ENCODE results near the gene ING3.

Gene ING3

GRCh38 chr7:121015560-121015959 is 65.0 kb downstream of the ING3 start:
- Histone ChIP-seq H2BK12ac (ENCODE audit: low read length) (no peak overlapping the region), H3K36me3 (replicated peaks in 1 of 2; ENCODE audit: control insufficient read depth in 2 of 2, insufficient read depth in 2 of 2, low read length in 2 of 2) (no peaks in the 10 kb centered on the region), H4K8ac (ENCODE audit: low read depth, low read length) (no peak overlapping the region), H3K14ac (ENCODE audit: low read length) (no peak overlapping the region), H2AK5ac (ENCODE audit: low read depth, low read length) (no peak overlapping the region), H3K4me3 (ENCODE audit: low read length in 2 of 2) (no peak overlapping the region), H3K79me1 (ENCODE audit: low read depth, low read length) (no peaks in the 10 kb centered on the region), H3K4ac (ENCODE audit: low read length) (no peak overlapping the region), H3K27me3 (ENCODE audit: control insufficient read depth in 3 of 3, insufficient read depth in 3 of 3, low read depth in 1 of 3, low read length in 3 of 3) (no peaks in the 10 kb centered on the region), H3K9ac (ENCODE audit: low read depth, low read length, poor library complexity) (no peak overlapping the region), H3K9me3 (replicated peaks in 1 of 2; ENCODE audit: control insufficient read depth in 2 of 2, insufficient read depth in 1 of 2, low read depth in 1 of 2, low read length in 2 of 2) (no peaks in the 10 kb centered on the region), H3K18ac (ENCODE audit: low read length) (no peak overlapping the region), H2BK15ac (ENCODE audit: low read length) (no peak overlapping the region), H3K23ac (ENCODE audit: low read depth, low read length, poor library complexity) (no peak overlapping the region), H2AFZ (ENCODE audit: low read length) (no peak overlapping the region), H3K4me2 (ENCODE audit: insufficient read depth, low read length, poor library complexity, severe bottlenecking) (no peak overlapping the region), H4K91ac (ENCODE audit: low read depth, low read length, poor library complexity) (no peak overlapping the region), H3K27ac (replicated peaks; ENCODE audit: low read length) (no peak overlapping the region), H2BK5ac (ENCODE audit: low read length) (no peak overlapping the region), H3K4me1 (ENCODE audit: control insufficient read depth in 2 of 2, insufficient read depth in 1 of 2, low read depth in 1 of 2, low read length in 2 of 2) (no peaks in the 10 kb centered on the region), H2BK120ac (ENCODE audit: low read depth, low read length) (no peak overlapping the region)
- no CpG with 5 or more reads among the region's 4 CpGs for WGBS, 2 donors (ENCODE audit: extremely low coverage in 2 of 2, insufficient read length in 2 of 2, insufficient replicate concordance in 1 of 2)
- DNase-seq (ENCODE audit: low spot score), result no peak

DNA sequence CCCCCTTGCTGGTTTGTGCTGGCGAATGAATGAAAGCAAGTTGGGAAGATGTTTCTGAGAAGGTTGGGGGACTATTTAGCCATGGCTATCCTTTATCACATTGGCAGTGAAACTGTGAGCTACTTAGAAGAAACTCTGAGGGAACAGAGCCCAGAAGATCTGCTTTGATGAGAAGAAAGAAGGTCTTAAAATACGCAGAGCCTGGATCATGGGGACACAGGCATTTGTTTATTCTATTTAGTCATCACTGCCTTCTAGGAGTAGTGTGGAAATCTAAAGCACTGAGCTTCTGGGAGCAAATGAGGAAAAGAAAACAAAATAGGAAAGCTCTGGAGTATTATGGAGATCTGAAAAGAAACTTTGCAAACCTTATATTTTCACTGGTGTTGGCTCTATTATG is 66.4 kb downstream of the ING3 start:
- no peaks in the 10 kb centered on the region for H3K36me3 ChIP-seq (replicated peaks in 1 of 2; ENCODE audit: control insufficient read depth in 2 of 2, insufficient read depth in 2 of 2, low read length in 2 of 2)
- no peak overlapping the region for H4K8ac ChIP-seq (ENCODE audit: low read depth, low read length)
- H3K4me1 ChIP-seq (ENCODE audit: control insufficient read depth in 2 of 2, insufficient read depth in 1 of 2, low read depth in 1 of 2, low read length in 2 of 2), result no peaks in the 10 kb centered on the region
- H3K4ac ChIP-seq (ENCODE audit: low read length), result no peak overlapping the region
- H2AK5ac ChIP-seq (ENCODE audit: low read depth, low read length), result no peak overlapping the region
- no CpG with 5 or more reads among the region's 2 CpGs for WGBS, 2 donors (ENCODE audit: extremely low coverage in 2 of 2, insufficient read length in 2 of 2, insufficient replicate concordance in 1 of 2)
- H2BK120ac ChIP-seq (ENCODE audit: low read depth, low read length), result no peak overlapping the region
- no peak overlapping the region for H2BK12ac ChIP-seq (ENCODE audit: low read length)
- no peak overlapping the region for H3K18ac ChIP-seq (ENCODE audit: low read length)
- H3K4me3 ChIP-seq (ENCODE audit: low read length in 2 of 2), result no peak overlapping the region
- H4K91ac ChIP-seq (ENCODE audit: low read depth, low read length, poor library complexity), result no peak overlapping the region
- H3K27me3 ChIP-seq (ENCODE audit: control insufficient read depth in 3 of 3, insufficient read depth in 3 of 3, low read depth in 1 of 3, low read length in 3 of 3), result no peaks in the 10 kb centered on the region
- no peak overlapping the region for H2BK15ac ChIP-seq (ENCODE audit: low read length)
- no peaks in the 10 kb centered on the region for H3K9me3 ChIP-seq (replicated peaks in 1 of 2; ENCODE audit: control insufficient read depth in 2 of 2, insufficient read depth in 1 of 2, low read depth in 1 of 2, low read length in 2 of 2)
- no peaks in the 10 kb centered on the region for H3K79me1 ChIP-seq (ENCODE audit: low read depth, low read length)
- H2AFZ ChIP-seq (ENCODE audit: low read length), result no peak overlapping the region
- H3K27ac ChIP-seq (replicated peaks; ENCODE audit: low read length), result no peak overlapping the region
- no peak overlapping the region for H3K9ac ChIP-seq (ENCODE audit: low read depth, low read length, poor library complexity)
- no peak overlapping the region for H3K23ac ChIP-seq (ENCODE audit: low read depth, low read length, poor library complexity)
- no peak for DNase-seq (ENCODE audit: low spot score)
- H3K14ac ChIP-seq (ENCODE audit: low read length), result no peak overlapping the region
- H2BK5ac ChIP-seq (ENCODE audit: low read length), result no peak overlapping the region
- no peak overlapping the region for H3K4me2 ChIP-seq (ENCODE audit: insufficient read depth, low read length, poor library complexity, severe bottlenecking)

DNA sequence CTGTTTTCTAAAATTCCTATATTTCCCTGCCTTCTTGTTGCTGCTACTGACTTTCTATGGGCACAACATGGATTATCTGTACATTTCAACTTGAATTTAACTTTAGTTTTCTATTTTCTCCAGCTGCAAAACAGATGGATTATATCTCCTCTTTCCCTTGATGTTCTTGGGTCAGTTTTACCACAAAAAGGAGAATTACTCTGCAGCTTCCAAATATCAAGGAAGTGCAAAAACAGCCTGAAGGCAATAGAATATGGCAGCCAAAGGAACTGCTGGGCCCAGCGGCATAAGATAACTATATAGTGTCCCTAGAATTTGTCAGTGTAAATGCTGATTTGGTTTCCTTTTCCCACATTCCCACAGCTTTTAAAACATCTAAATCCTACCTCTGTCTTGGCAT is 67.0 kb downstream of the ING3 start:
- no peak overlapping the region for H3K14ac ChIP-seq (ENCODE audit: low read length)
- H2BK5ac ChIP-seq (ENCODE audit: low read length), result no peak overlapping the region
- no peak overlapping the region for H2AFZ ChIP-seq (ENCODE audit: low read length)
- H3K4ac ChIP-seq (ENCODE audit: low read length), result no peak overlapping the region
- WGBS, 2 donors (ENCODE audit: extremely low coverage in 2 of 2, insufficient read length in 2 of 2, insufficient replicate concordance in 1 of 2), result no CpG with 5 or more reads among the region's 1 CpG
- H3K9ac ChIP-seq (ENCODE audit: low read depth, low read length, poor library complexity), result no peak overlapping the region
- no peak overlapping the region for H3K18ac ChIP-seq (ENCODE audit: low read length)
- H3K4me3 ChIP-seq (ENCODE audit: low read length in 2 of 2), result no peak overlapping the region
- H3K27ac ChIP-seq (replicated peaks; ENCODE audit: low read length), result no peak overlapping the region
- H3K27me3 ChIP-seq (ENCODE audit: control insufficient read depth in 3 of 3, insufficient read depth in 3 of 3, low read depth in 1 of 3, low read length in 3 of 3), result no peaks in the 10 kb centered on the region
- H2BK120ac ChIP-seq (ENCODE audit: low read depth, low read length), result no peak overlapping the region
- DNase-seq (ENCODE audit: low spot score), result no peak
- no peaks in the 10 kb centered on the region for H3K4me1 ChIP-seq (ENCODE audit: control insufficient read depth in 2 of 2, insufficient read depth in 1 of 2, low read depth in 1 of 2, low read length in 2 of 2)
- no peak overlapping the region for H4K91ac ChIP-seq (ENCODE audit: low read depth, low read length, poor library complexity)
- H3K4me2 ChIP-seq (ENCODE audit: insufficient read depth, low read length, poor library complexity, severe bottlenecking), result no peak overlapping the region
- H3K9me3 ChIP-seq (replicated peaks in 1 of 2; ENCODE audit: control insufficient read depth in 2 of 2, insufficient read depth in 1 of 2, low read depth in 1 of 2, low read length in 2 of 2), result no peaks in the 10 kb centered on the region
- no peak overlapping the region for H2BK15ac ChIP-seq (ENCODE audit: low read length)
- H3K23ac ChIP-seq (ENCODE audit: low read depth, low read length, poor library complexity), result no peak overlapping the region
- no peaks in the 10 kb centered on the region for H3K36me3 ChIP-seq (replicated peaks in 1 of 2; ENCODE audit: control insufficient read depth in 2 of 2, insufficient read depth in 2 of 2, low read length in 2 of 2)
- no peak overlapping the region for H2BK12ac ChIP-seq (ENCODE audit: low read length)
- H4K8ac ChIP-seq (ENCODE audit: low read depth, low read length), result no peak overlapping the region
- no peak overlapping the region for H2AK5ac ChIP-seq (ENCODE audit: low read depth, low read length)
- no peaks in the 10 kb centered on the region for H3K79me1 ChIP-seq (ENCODE audit: low read depth, low read length)

DNA sequence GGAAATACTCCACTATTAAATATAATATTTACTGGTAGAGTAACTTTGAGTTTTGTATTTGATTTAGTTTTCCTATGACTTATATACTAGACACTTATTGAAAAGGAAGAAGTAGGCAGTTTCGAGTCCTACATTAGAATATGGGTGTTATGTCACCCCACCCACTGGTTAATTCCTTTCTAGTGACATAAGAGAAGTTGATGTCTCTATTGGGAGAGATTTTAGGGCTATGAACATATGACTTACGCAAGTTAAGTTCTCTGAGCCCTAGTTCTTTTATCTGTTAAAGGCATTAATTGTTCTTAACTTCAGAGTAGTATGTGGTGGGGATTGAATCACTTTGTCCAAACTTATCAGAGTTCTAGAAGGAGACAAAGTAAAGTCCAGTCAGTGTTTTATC is 68.4 kb downstream of the ING3 start:
- Histone ChIP-seq H2BK15ac (ENCODE audit: low read length) (no peak overlapping the region), H3K9me3 (replicated peaks in 1 of 2; ENCODE audit: control insufficient read depth in 2 of 2, insufficient read depth in 1 of 2, low read depth in 1 of 2, low read length in 2 of 2) (no peaks in the 10 kb centered on the region), H3K23ac (ENCODE audit: low read depth, low read length, poor library complexity) (no peak overlapping the region), H3K4ac (ENCODE audit: low read length) (no peak overlapping the region), H3K9ac (ENCODE audit: low read depth, low read length, poor library complexity) (no peak overlapping the region), H2BK12ac (ENCODE audit: low read length) (no peak overlapping the region), H2AK5ac (ENCODE audit: low read depth, low read length) (no peak overlapping the region), H3K4me1 (ENCODE audit: control insufficient read depth in 2 of 2, insufficient read depth in 1 of 2, low read depth in 1 of 2, low read length in 2 of 2) (no peaks in the 10 kb centered on the region), H3K4me3 (ENCODE audit: low read length in 2 of 2) (no peak overlapping the region), H4K91ac (ENCODE audit: low read depth, low read length, poor library complexity) (no peak overlapping the region), H2BK120ac (ENCODE audit: low read depth, low read length) (no peak overlapping the region), H4K8ac (ENCODE audit: low read depth, low read length) (no peak overlapping the region), H3K14ac (ENCODE audit: low read length) (no peak overlapping the region), H3K27me3 (ENCODE audit: control insufficient read depth in 3 of 3, insufficient read depth in 3 of 3, low read depth in 1 of 3, low read length in 3 of 3) (no peaks in the 10 kb centered on the region), H3K27ac (replicated peaks; ENCODE audit: low read length) (no peak overlapping the region), H3K36me3 (replicated peaks in 1 of 2; ENCODE audit: control insufficient read depth in 2 of 2, insufficient read depth in 2 of 2, low read length in 2 of 2) (no peaks in the 10 kb centered on the region), H2BK5ac (ENCODE audit: low read length) (no peak overlapping the region), H2AFZ (ENCODE audit: low read length) (no peak overlapping the region), H3K4me2 (ENCODE audit: insufficient read depth, low read length, poor library complexity, severe bottlenecking) (no peak overlapping the region), H3K79me1 (ENCODE audit: low read depth, low read length) (no peaks in the 10 kb centered on the region), H3K18ac (ENCODE audit: low read length) (no peak overlapping the region)
- no peak for DNase-seq (ENCODE audit: low spot score)
- no CpG with 5 or more reads among the region's 2 CpGs for WGBS, 2 donors (ENCODE audit: extremely low coverage in 2 of 2, insufficient read length in 2 of 2, insufficient replicate concordance in 1 of 2)

Measured in neuronal stem cell (in vitro differentiated cells).